ENCODE data around the gene F11R.

- TF ChIP-seq CTCF (conservative IDR thresholded peaks at IDR 0.05; ENCODE audit: low read depth, low read length) (no peak), EZH2phosphoT487 (IDR thresholded peaks at IDR 0.05; ENCODE audit: borderline replicate concordance, low read length) (no peak), EZH2 (IDR thresholded peaks at IDR 0.05; ENCODE audit: low read length, unreplicated experiment) (no peak)
These were observed 41.7 kb downstream of the F11R start for GRCh38 chr1:160979286-160979685.
